KBM-7 (cell line): ENCODE measurements around the gene GRP.

ENCODE experiments used
- DNase-seq: peaks from one replicate; pipeline ENCODE4 v3.0.0-alpha.2; 2015
- in situ Hi-C: fragments of 300-500 bp; cut with MboI; formaldehyde crosslinking; loops from 2 replicates; pipeline ENCODE4 v1.14.3; 2020; ENCODE audit warnings: low sequenced_read_pairs, low pct_unique_long_range_greater_than_20kb, mixed read lengths

Gene GRP

DNA sequence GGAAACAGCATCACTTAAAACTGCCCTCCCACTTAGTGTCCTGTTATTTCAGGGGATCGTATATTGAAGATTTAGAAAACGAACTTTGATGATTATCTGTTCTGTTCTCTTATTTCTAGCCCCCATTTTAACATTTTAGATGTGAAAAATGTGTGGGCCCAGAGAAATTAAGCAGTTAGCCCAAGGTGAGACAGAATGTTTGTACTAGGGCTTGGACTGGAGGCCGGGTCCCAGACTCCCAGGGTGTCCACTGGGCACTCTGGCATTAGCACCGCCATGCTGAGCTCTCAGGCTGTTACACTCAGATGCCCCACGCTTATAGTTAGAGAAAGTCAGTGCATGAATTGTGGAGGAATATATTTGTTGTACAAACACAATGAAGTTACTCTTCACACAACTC lies 58.8 kb downstream of the GRP start:
- DNase-seq = no peak
- in situ Hi-C loops = no loop called here

DNA sequence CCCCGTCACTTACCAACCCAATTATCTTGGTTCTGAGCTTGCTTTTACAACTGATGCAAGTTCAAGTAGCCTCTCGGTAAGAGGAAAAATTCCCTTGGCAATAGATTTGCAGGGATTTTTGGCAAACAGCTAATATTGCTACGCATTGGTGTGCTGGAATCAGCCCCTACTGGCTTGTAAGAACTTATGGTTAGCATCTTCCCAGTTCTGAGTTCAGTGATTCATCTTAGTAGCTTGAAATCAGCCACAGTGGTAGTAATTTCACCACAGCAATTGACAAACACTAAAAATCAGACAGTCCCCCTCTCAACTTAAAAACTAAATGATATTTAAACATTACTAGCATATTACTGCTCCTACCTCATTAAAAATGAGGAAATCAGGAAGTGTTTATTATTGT lies 59.2 kb downstream of the GRP start:
- no peak for DNase-seq
- in situ Hi-C loops = no loop called here

DNA sequence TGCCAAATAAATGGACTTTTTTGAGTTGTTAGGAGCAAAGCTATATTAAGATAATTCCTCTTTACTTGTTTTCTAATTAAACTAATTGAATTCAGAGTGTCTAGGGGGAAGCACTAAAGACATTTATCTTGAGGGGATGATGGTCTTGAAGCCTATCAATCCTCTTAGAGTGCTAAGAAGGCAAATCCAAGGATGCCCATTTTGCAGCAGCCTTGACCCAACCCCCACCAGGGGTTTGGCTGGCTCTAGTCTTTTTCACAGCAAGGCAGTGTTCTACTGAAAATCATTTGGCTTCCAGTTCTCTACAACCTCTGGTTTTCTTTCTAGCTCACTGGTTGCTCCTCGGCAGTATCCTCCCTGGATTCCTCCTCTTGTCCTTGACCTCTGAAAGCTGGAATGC lies 59.8 kb downstream of the GRP start:
- DNase-seq = no peak
- in situ Hi-C loops = no loop called here
